ENCODE results near the gene WNT7B. TPM values are rescaled to one million over a fixed set of nuclear protein-coding genes. Genes with fewer than 3 reads are reported as not detected.

Gene WNT7B
- total RNA-seq, 4 donors from 2014 or later, result not detected

GRCh38 chr22:45949258-45949870 lies 27.6 kb downstream of the WNT7B start:
- Histone ChIP-seq H3K27ac (no peak overlapping the region), H3K27me3 (peaks cover 19% of the 10 kb centered on the region), H3K4me3 (no peak overlapping the region), H3K4me1 (no peaks in the 10 kb centered on the region), H3K36me3 (no peaks in the 10 kb centered on the region), H3K9me3 (no peaks in the 10 kb centered on the region)
- DNase-seq, result no peak
- WGBS, 2 donors (ENCODE audit: low coverage in 1 of 2), result 79% methylated on average over 10 of the region's 22 CpGs; no CpG with 5 or more reads in 1 of the 2 donors
- in situ Hi-C loops (cut with MboI; ENCODE audit: low pct_ligation_motif_present in 1 of 4, low pct_unique_long_range_greater_than_20kb in 1 of 4, low sequenced_read_pairs in 3 of 4) (no loop called here), intact Hi-C loops (cut with DNase I; ENCODE audit: low total_unique reads) (no loop called here)
- TF ChIP-seq CTCF (IDR thresholded peaks at IDR 0.05) (no peak), POLR2AphosphoS5 (IDR thresholded peaks at IDR 0.05) (no peak)

- Histone ChIP-seq H3K27me3 (peaks cover 12% of the 10 kb centered on the region), H3K4me3 (no peak overlapping the region), H3K9me3 (no peaks in the 10 kb centered on the region), H3K4me1 (no peaks in the 10 kb centered on the region), H3K27ac (no peak overlapping the region), H3K36me3 (no peaks in the 10 kb centered on the region)
- intact Hi-C loops (cut with DNase I; ENCODE audit: low total_unique reads) (no loop called here), in situ Hi-C loops (cut with MboI; ENCODE audit: low pct_ligation_motif_present in 1 of 4, low pct_unique_long_range_greater_than_20kb in 1 of 4, low sequenced_read_pairs in 3 of 4) (no loop called here)
- no peak for DNase-seq
- TF ChIP-seq CTCF (IDR thresholded peaks at IDR 0.05) (no peak), POLR2AphosphoS5 (IDR thresholded peaks at IDR 0.05) (no peak), POLR2A (IDR thresholded peaks at IDR 0.05) (no peak)
- WGBS, 2 donors (ENCODE audit: low coverage in 1 of 2), result 52 to 67% methylated on average over 1 to 11 of the region's 21 CpGs
Observed at GRCh38 chr22:45948081-45948648, 28.8 kb downstream of the WNT7B start.

- no peaks in the 10 kb centered on the region for H3K9me3 ChIP-seq
- H3K4me1 ChIP-seq, result no peaks in the 10 kb centered on the region
- no peak for TF ChIP-seq POLR2AphosphoS5 (IDR thresholded peaks at IDR 0.05)
- no peak for TF ChIP-seq POLR2A (IDR thresholded peaks at IDR 0.05)
- no peak for TF ChIP-seq CTCF (IDR thresholded peaks at IDR 0.05)
- no peak for TF ChIP-seq EP300 (IDR thresholded peaks at IDR 0.05; ENCODE audit: low read depth)
- no peak overlapping the region for H3K27ac ChIP-seq
- intact Hi-C loops (cut with DNase I; ENCODE audit: low total_unique reads), result no loop called here
- WGBS, 2 donors (ENCODE audit: low coverage in 1 of 2), result 68% methylated on average over 16 of the region's 17 CpGs; no CpG with 5 or more reads in 1 of the 2 donors
- DNase-seq, result no peak
- H3K36me3 ChIP-seq, result no peaks in the 10 kb centered on the region
- H3K4me3 ChIP-seq, result no peak overlapping the region
- in situ Hi-C loops (cut with MboI; ENCODE audit: low pct_ligation_motif_present in 1 of 4, low pct_unique_long_range_greater_than_20kb in 1 of 4, low sequenced_read_pairs in 3 of 4), result no loop called here
- H3K27me3 ChIP-seq, result peaks cover 5% of the 10 kb centered on the region
Observed at GRCh38 chr22:45946805-45947600, 30.0 kb downstream of the WNT7B start.

- WGBS, 2 donors (ENCODE audit: low coverage in 1 of 2), result 75% methylated on average over 18 of the region's 18 CpGs; no CpG with 5 or more reads in 1 of the 2 donors
- Histone ChIP-seq H3K9me3 (no peaks in the 10 kb centered on the region), H3K27ac (no peak overlapping the region), H3K36me3 (no peaks in the 10 kb centered on the region), H3K27me3 (no peaks in the 10 kb centered on the region), H3K4me1 (no peaks in the 10 kb centered on the region), H3K4me3 (no peak overlapping the region)
- in situ Hi-C loops (cut with MboI; ENCODE audit: low pct_ligation_motif_present in 1 of 4, low pct_unique_long_range_greater_than_20kb in 1 of 4, low sequenced_read_pairs in 3 of 4) (no loop called here), intact Hi-C loops (cut with DNase I; ENCODE audit: low total_unique reads) (no loop called here)
- DNase-seq, result no peak
- no peak for TF ChIP-seq CTCF (IDR thresholded peaks at IDR 0.05)
- TF ChIP-seq POLR2AphosphoS5 (IDR thresholded peaks at IDR 0.05), result no peak
- TF ChIP-seq POLR2A (IDR thresholded peaks at IDR 0.05), result no peak
- TF ChIP-seq EP300 (IDR thresholded peaks at IDR 0.05; ENCODE audit: low read depth), result no peak
Observed at GRCh38 chr22:45945621-45946106, 31.3 kb downstream of the WNT7B start.

Data from transverse colon (tissue), 4 donors.